CD4-positive, alpha-beta T cell treated with Interferon alpha-2 for 1 hour (primary cell): ENCODE results near the gene FMOD.
A peak's percentile ranks its signal among the peaks of the same experiment; 100 is the strongest.

Experiments used
- DNase-seq, 2 donors: peaks; one replicate each; pipeline ENCODE4 v3.0.0-alpha.2; 2020 to 2022

The FMOD gene

GRCh38 chr1:203351037-203351625 is at the start of gene FMOD:
Gene FMOD, minus strand, starts transcription at chr1:203351122. Its CDS starts 2,852 bp downstream, at chr1:203348270.
- no peak for DNase-seq

GRCh38 chr1:203396595-203397194 is 45.8 kb upstream of the FMOD start:
- no peak for DNase-seq

GRCh38 chr1:203395751-203396150 is 44.8 kb upstream of the FMOD start:
- DNase-seq, result no peak

- DNase-seq, result no peak
Measured at GRCh38 chr1:203390298-203390697, 39.4 kb upstream of the FMOD start.

- DNase-seq, result no peak
Measured at GRCh38 chr1:203388683-203389082, 37.8 kb upstream of the FMOD start.

- DNase-seq, result no peak
Measured at GRCh38 chr1:203382026-203382425, 31.1 kb upstream of the FMOD start.

GRCh38 chr1:203381151-203381751 is 30.3 kb upstream of the FMOD start:
- peak in 1 of 2 donors; percentile 9 for DNase-seq

- DNase-seq, result no peak
Measured at GRCh38 chr1:203380420-203381150, 29.7 kb upstream of the FMOD start.

- DNase-seq, result no peak
Measured at GRCh38 chr1:203379825-203380224, 28.9 kb upstream of the FMOD start.

- no peak for DNase-seq
Measured at GRCh38 chr1:203378556-203379245, 27.8 kb upstream of the FMOD start.

- no peak for DNase-seq
Measured at GRCh38 chr1:203373991-203374390, 23.1 kb upstream of the FMOD start.

- DNase-seq, result no peak
Measured at GRCh38 chr1:203373002-203373401, 22.1 kb upstream of the FMOD start.

GRCh38 chr1:203371288-203371687 is 20.4 kb upstream of the FMOD start:
- no peak for DNase-seq

GRCh38 chr1:203369666-203370065 is 18.7 kb upstream of the FMOD start:
- DNase-seq, result no peak

- DNase-seq, result peak in 1 of 2 donors; percentile 42
Measured at GRCh38 chr1:203368624-203369451, 17.9 kb upstream of the FMOD start.

GRCh38 chr1:203367057-203367456 is 16.1 kb upstream of the FMOD start:
- no peak for DNase-seq

GRCh38 chr1:203366476-203366875 is 15.6 kb upstream of the FMOD start:
- DNase-seq, result no peak

- DNase-seq, result no peak
Measured at GRCh38 chr1:203364806-203365205, 13.9 kb upstream of the FMOD start.

GRCh38 chr1:203364094-203364801 is 13.3 kb upstream of the FMOD start:
- no peak for DNase-seq

GRCh38 chr1:203362720-203363025 is 11.8 kb upstream of the FMOD start:
- no peak for DNase-seq

- peak in 1 of 2 donors; percentile 8 for DNase-seq
Measured at GRCh38 chr1:203361945-203362719, 11.2 kb upstream of the FMOD start.
